Panc1 (cell line): ENCODE results near the gene LPGAT1. TPM values are rescaled to one million over a fixed set of nuclear protein-coding genes. Genes with fewer than 3 reads are reported as not detected.

Experiments
- ATAC-seq: fragments of 200-7000 bp; cut with Tn5 transposase; 2 replicates; pipeline ENCODE4 v1.9.1; 2020; ENCODE audit warnings: mild to moderate bottlenecking, moderate library complexity
- BruUV-seq: library from RNA; stranded (reverse); fragments of 400-500 nt; replicated peaks from 2 replicates; lab custom pipeline; 2021; lab: Mats Ljungman, UMichigan
- CTCF ChIA-PET: fragments of 300-600 bp; sonication (Branson Sonifier 250); formaldehyde crosslinking; loops from one replicate; lab custom pipeline; 2022; ENCODE audit warnings: antibody characterized with exemption; lab: Charles Lee
- POLR2A ChIA-PET: fragments of 300-600 bp; sonication (Branson Sonifier 250); formaldehyde crosslinking; loops from one replicate; lab custom pipeline; 2022; ENCODE audit warnings: antibody characterized with exemption; lab: Charles Lee
- DNase-seq: peaks from one replicate; pipeline ENCODE4 v3.0.0-alpha.2; 2010; ENCODE audit warnings: low read depth, low spot score
- H3K27ac ChIP-seq: 2 replicates; pipeline ENCODE4 v1.5.1; 2011; ENCODE audit warnings: mild to moderate bottlenecking, low read length, inconsistent platforms
- H3K27me3 ChIP-seq: fragments of 200-500 bp; sonication (Bioruptor generic); 2 replicates; pipeline ENCODE4 v1.6.0; 2014; ENCODE audit warnings: low read length, inconsistent platforms; ENCODE audit not compliant: control insufficient read depth, insufficient read depth
- H3K36me3 ChIP-seq: fragments of 200-500 bp; sonication (Bioruptor generic); 2 replicates; pipeline ENCODE4 v1.5.1; 2014; ENCODE audit warnings: inconsistent platforms, mild to moderate bottlenecking, low read length, moderate library complexity; ENCODE audit not compliant: control insufficient read depth, insufficient read depth
- H3K4me1 ChIP-seq: 2 replicates; pipeline ENCODE4 v1.5.1; 2011; ENCODE audit warnings: inconsistent platforms, mild to moderate bottlenecking, low read length, moderate library complexity; ENCODE audit not compliant: control insufficient read depth, insufficient read depth
- H3K4me3 ChIP-seq, 2 experiments: 2 replicates each; pipeline ENCODE4 v1.5.1; 2011 to 2012; ENCODE audit warnings: low read depth in 2 of 2, low read length in 2 of 2, mild to moderate bottlenecking in 2 of 2, inconsistent platforms in 1 of 2, moderate library complexity in 1 of 2
- H3K9me3 ChIP-seq: fragments of 200-500 bp; sonication (Bioruptor generic); 2 replicates; pipeline ENCODE4 v1.5.1; 2014; ENCODE audit warnings: low read depth, mild to moderate bottlenecking, inconsistent platforms, low read length, moderate library complexity; ENCODE audit not compliant: control insufficient read depth, insufficient read depth
- POLR2AphosphoS5 ChIP-seq: IDR thresholded peaks from 2 replicates; pipeline ENCODE4 v1.6.1; 2012; ENCODE audit warnings: mild to moderate bottlenecking, low read depth, low read length, moderate library complexity
- SIN3A ChIP-seq: IDR thresholded peaks from 2 replicates; pipeline ENCODE4 v1.6.1; 2012; ENCODE audit warnings: low read depth, mild to moderate bottlenecking, low read length, moderate library complexity, borderline replicate concordance; ENCODE audit not compliant: insufficient read depth
- TCF7L2 ChIP-seq: IDR thresholded peaks from 2 replicates; pipeline ENCODE4 v1.6.1; 2011; ENCODE audit warnings: mild to moderate bottlenecking, low read depth, low read length, inconsistent platforms
- in situ Hi-C: cut with HindIII; loops from 2 replicates; pipeline ENCODE4 v1.10.0; 2016; ENCODE audit warnings: low sequenced_read_pairs, low pct_unique_long_range_greater_than_20kb
- intact Hi-C: fragments of 100-400 bp; cut with micrococcal nuclease; formaldehyde crosslinking; loops from one replicate; pipeline ENCODE4 v1.10.0; 2022; ENCODE audit not compliant: unreplicated experiment
- total RNA-seq: library from RNA; stranded (reverse); gene quantifications from one replicate; pipeline ENCODE4 v1.2.1, GENCODE V29; 2021; ENCODE audit not compliant: unreplicated experiment
- TF ChIP-seq, protein P1 (sequence below), 2 experiments: IDR thresholded peaks; 2 replicates each; pipeline ENCODE4 v1.6.1; 2011 to 2012; ENCODE audit warnings: low read depth in 2 of 2, control low read depth in 1 of 2, low read length in 1 of 2, mild to moderate bottlenecking in 1 of 2, moderate library complexity in 1 of 2; ENCODE audit not compliant: insufficient read depth in 1 of 2
- TF ChIP-seq, protein P2 (sequence below): fragments of 450-650 bp; IDR thresholded peaks from 2 replicates; pipeline ENCODE4 v1.5.1; 2017; ENCODE audit warnings: mild to moderate bottlenecking

Gene LPGAT1
- total RNA-seq, 1 experiment from 2014 or later: 85.4 TPM

DNA sequence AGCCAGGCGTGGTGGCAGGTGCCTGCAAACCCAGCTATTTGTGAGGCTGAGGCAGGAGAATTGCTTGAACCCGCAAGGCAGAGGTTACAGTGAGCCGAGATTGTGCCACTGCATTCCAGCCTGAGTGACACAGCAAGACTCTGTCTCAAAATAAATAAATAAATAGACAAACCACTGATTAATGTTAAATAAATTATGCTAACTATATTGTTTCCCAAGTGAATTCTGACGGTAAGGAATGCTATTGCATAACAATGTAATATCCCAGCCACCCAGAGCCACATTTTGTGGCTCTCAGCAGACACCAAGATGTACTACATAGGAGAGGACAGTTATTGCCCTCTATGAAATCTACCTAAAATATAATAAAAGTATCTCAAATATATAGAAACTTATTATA, 55.4 kb downstream of the LPGAT1 start:
- no peaks in the 10 kb centered on the region for H3K27me3 ChIP-seq
- no TSS peak for BruUV-seq
- ATAC-seq (no peak), DNase-seq (no peak)
- ChIA-PET CTCF (no interaction called here), POLR2A (no interaction called here)
- TF ChIP-seq POLR2AphosphoS5: no peak
- no peak for TF ChIP-seq TCF7L2
- TF ChIP-seq, protein P1, sequence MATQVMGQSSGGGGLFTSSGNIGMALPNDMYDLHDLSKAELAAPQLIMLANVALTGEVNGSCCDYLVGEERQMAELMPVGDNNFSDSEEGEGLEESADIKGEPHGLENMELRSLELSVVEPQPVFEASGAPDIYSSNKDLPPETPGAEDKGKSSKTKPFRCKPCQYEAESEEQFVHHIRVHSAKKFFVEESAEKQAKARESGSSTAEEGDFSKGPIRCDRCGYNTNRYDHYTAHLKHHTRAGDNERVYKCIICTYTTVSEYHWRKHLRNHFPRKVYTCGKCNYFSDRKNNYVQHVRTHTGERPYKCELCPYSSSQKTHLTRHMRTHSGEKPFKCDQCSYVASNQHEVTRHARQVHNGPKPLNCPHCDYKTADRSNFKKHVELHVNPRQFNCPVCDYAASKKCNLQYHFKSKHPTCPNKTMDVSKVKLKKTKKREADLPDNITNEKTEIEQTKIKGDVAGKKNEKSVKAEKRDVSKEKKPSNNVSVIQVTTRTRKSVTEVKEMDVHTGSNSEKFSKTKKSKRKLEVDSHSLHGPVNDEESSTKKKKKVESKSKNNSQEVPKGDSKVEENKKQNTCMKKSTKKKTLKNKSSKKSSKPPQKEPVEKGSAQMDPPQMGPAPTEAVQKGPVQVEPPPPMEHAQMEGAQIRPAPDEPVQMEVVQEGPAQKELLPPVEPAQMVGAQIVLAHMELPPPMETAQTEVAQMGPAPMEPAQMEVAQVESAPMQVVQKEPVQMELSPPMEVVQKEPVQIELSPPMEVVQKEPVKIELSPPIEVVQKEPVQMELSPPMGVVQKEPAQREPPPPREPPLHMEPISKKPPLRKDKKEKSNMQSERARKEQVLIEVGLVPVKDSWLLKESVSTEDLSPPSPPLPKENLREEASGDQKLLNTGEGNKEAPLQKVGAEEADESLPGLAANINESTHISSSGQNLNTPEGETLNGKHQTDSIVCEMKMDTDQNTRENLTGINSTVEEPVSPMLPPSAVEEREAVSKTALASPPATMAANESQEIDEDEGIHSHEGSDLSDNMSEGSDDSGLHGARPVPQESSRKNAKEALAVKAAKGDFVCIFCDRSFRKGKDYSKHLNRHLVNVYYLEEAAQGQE (IDR thresholded peaks at IDR 0.05; ENCODE audit: insufficient read depth in 1 of 2, low read depth in 2 of 2, low read length in 1 of 2): no peak
- TF ChIP-seq, protein P2, sequence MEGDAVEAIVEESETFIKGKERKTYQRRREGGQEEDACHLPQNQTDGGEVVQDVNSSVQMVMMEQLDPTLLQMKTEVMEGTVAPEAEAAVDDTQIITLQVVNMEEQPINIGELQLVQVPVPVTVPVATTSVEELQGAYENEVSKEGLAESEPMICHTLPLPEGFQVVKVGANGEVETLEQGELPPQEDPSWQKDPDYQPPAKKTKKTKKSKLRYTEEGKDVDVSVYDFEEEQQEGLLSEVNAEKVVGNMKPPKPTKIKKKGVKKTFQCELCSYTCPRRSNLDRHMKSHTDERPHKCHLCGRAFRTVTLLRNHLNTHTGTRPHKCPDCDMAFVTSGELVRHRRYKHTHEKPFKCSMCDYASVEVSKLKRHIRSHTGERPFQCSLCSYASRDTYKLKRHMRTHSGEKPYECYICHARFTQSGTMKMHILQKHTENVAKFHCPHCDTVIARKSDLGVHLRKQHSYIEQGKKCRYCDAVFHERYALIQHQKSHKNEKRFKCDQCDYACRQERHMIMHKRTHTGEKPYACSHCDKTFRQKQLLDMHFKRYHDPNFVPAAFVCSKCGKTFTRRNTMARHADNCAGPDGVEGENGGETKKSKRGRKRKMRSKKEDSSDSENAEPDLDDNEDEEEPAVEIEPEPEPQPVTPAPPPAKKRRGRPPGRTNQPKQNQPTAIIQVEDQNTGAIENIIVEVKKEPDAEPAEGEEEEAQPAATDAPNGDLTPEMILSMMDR: no peak
- TF ChIP-seq SIN3A: no peak
- H3K36me3 ChIP-seq: peaks cover 6% of the 10 kb centered on the region; the same call in 1 of the 2 replicates
- H3K27ac ChIP-seq: no peak overlapping the region
- no peaks in the 10 kb centered on the region for H3K9me3 ChIP-seq
- intact Hi-C loops: no loop called here
- H3K4me3 ChIP-seq: no peak overlapping the region
- in situ Hi-C loops: no loop called here
- no peaks in the 10 kb centered on the region for H3K4me1 ChIP-seq

DNA sequence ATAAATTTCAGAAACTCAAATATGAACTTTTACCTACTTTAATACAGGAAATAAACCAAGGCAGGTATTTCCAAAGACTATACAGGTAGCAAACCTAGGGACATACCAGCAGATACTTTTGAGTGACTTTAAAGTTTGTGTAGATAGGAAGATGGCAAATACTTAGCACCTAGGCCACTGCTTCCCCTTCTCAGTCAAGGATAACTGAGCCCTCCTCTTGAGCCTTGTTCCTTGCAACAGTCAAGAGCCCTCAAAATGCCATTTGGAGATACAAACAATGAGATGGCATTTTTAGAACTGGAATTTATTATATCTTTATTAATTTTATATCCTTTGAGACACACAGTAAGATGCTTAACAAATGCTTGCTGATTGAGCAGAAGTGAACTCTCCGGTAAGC, 65.9 kb downstream of the LPGAT1 start:
- intact Hi-C loops: no loop called here
- no peak overlapping the region for H3K27ac ChIP-seq

More for the DNA sequence above, 65.9 kb downstream of the LPGAT1 start:
- DNase-seq (no peak), ATAC-seq (no peak)
- Histone ChIP-seq H3K4me1 (no peaks in the 10 kb centered on the region; the same call in 1 of the 2 replicates), H3K4me3 (no peak overlapping the region), H3K27me3 (no peaks in the 10 kb centered on the region), H3K36me3 (peaks cover 2% of the 10 kb centered on the region; the same call in 1 of the 2 replicates), H3K9me3 (no peaks in the 10 kb centered on the region)
- in situ Hi-C loops: no loop called here
- ChIA-PET CTCF (no interaction called here), POLR2A (no interaction called here)
- BruUV-seq: no TSS peak
- TF ChIP-seq, protein P1 (IDR thresholded peaks at IDR 0.05; ENCODE audit: insufficient read depth in 1 of 2, low read depth in 2 of 2, low read length in 1 of 2): no peak
- no peak for TF ChIP-seq POLR2AphosphoS5
- no peak for TF ChIP-seq TCF7L2
